Stimulated activated CD4-positive, alpha-beta T cell treated with anti-CD3 and anti-CD28 coated beads, Interleukin-12 subunit alpha, Interleukin-12 subunit beta, amount 100 ng/mL, for 24 hours (primary cell): ENCODE measurements around the gene ZSCAN5B.
"Not testable (repeated sequence)": the region's sequence is repeated elsewhere in the genome, so short reads cannot be mapped to it uniquely, and the experiment has no call there.

ENCODE experiments used
- DNase-seq, 2 experiments: peaks; one replicate each; pipeline ENCODE4 v3.0.0-alpha.2; 2020; ENCODE audit warnings: low read depth in 2 of 2

Gene ZSCAN5B

DNA sequence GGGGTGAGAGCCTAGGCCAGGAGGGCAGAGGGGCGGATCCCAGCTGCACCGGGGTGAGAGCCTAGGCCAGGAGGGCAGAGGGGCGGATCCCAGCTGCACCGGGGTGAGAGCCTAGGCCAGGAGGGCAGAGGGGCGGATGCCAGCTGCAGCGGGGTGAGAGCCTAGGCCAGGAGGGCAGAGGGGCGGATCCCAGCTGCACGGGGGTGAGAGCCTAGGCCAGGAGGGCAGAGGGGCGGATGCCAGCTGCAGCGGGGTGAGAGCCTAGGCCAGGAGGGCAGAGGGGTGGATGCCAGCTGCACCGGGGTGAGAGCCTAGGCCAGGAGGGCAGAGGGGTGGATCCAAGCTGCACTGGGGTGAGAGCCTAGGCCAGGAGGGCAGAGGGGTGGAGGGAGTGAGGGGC is 21.3 kb downstream of the ZSCAN5B start:
- not testable (repeated sequence) for DNase-seq

DNA sequence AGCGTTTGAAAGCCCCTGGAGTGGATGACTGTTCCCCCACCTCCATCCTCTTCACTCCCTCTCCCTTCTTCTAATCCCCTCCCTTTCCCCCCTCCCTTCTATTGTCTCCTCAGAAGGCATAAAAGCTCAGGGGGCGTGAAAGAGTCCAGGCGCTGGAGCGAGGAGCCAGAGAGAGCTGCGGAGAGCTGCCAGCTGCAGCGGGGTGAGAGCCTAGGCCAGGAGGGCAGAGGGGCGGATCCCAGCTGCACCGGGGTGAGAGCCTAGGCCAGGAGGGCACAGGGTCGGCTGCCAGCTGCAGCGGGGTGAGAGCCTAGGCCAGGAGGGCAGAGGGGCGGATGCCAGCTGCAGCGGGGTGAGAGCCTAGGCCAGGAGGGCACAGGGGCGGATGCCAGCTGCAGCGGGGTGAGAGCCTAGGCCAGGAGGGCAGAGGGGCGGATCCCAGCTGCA is 21.7 kb downstream of the ZSCAN5B start, which contains the start of gene GALP:
TSS of gene GALP (plus strand) at position 148 of the 447 bp plus-strand sequence. CDS start 1,101 bp downstream, outside the sequence.
- not testable (repeated sequence) for DNase-seq

DNA sequence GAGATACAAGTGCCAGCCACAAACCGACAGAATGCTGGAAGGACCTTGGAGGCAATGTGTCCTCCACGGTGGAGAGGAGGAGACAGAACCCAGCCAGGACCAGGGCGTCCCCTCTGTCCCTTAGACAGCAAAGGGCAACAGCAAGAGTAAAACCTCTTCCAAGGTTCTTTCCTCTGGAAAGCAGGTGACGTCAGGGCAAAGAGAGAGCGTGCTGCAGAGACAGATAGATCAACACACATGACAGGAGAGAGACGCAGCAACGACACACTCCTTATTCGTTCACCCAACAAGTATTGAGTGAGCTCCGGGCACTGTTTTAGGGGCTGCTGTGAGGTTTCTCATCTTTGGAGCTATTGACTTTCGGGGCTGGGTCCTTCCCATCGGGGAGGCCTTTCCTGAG is 23.0 kb downstream of the ZSCAN5B start:
- DNase-seq: no peak

DNA sequence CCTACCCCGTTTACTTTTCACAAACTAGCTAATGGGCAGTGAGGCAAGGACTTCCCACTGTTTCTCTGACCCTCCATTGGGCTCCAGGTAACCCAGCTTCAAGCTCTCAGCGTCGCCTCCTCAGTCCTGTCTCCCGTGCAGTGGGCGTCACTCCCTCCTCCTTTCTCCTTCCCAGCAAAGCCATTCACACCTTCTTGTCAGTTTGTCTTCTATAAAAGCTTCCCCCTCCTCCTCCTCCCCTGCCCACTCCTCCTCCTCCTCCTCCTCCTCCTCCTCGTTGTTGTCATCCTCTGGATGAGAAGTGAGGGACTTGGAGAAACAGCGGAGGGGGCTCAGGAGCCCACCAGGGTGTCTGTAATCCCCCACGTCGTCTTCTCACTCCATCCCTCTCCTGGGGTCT is 23.5 kb downstream of the ZSCAN5B start:
- DNase-seq: no peak

DNA sequence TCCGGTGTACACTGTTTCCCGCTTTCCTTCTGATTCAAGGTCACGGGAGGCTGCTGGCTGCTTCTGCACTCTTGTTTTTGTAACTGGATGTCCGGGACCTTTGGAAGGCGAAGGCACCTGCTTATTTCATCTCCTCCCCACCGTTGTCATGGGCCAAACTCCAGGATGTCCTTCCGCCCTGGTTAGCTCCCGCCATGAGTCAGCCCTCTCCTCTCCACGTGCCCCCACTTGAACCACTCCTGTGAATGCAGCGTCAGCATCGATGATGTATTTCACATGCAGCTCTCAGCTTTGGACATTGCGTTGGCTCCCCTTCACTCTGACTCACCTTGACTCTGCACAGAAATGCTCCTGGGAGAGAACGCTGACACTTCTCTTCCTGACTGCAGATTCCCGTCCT is 27.3 kb downstream of the ZSCAN5B start:
- DNase-seq: no peak

DNA sequence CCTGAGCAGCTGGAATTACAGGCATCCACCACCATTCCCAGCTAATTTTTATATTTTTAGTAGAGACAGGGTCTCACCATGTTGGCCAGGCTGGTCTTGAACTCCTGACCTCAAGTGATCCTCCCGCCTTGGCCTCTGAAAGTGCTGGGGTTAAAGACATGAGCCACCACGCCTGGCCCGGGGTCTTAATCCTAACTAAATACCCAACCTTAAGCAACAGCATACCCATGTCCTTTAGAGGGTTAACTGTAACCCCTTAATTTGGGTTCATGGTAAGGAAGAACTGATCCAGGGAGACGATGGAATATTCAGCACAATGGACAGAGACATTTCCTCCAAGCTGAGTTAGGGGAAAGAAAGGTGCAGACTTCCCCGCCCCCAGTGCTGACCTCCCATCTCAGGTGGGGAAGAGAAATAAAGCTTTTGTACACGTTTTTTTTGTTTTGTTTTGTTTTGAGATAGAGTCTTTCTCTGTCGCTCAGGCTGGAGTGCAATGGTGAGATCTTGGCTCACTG is 30.5 kb downstream of the ZSCAN5B start:
- no peak for DNase-seq

DNA sequence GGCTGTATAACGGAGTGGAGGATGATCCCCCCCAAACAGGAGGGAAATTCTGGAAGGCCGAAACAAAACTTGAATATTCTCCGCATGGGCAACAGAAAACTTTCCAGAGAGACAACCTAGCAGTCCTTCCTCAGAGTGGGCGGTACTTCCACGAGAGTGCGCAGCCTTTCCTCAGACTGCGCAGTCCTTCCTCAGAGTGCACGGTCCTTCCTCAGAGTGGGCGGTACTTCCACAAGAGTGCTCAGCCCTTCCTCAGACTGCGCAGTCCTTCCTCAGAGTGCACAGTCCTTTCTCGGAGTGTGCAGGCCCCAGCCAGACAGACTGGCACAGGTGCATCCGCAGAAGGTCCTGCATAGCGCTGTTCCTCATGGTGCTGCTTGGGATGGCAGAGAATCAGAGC is 34.5 kb downstream of the ZSCAN5B start:
- DNase-seq: no peak

DNA sequence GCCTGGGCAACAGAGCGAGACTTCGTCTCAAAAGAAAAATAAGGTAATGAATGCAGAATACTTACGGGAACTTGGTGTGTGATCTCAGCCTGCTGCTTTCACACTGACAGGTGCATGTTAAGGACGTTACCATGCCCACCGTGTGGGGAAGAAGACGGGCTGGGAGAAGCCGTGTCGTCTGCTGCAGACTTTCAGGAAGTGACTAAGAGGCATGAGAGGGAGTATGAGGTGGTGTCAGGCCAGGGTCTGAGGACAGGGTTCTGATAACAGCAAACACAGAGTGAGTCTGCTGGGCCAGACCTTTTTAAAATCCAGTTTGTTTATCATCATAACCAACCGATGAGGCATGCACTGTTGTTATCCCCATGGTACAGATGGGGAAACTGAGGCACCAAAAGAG is 35.3 kb downstream of the ZSCAN5B start:
- DNase-seq: no peak

DNA sequence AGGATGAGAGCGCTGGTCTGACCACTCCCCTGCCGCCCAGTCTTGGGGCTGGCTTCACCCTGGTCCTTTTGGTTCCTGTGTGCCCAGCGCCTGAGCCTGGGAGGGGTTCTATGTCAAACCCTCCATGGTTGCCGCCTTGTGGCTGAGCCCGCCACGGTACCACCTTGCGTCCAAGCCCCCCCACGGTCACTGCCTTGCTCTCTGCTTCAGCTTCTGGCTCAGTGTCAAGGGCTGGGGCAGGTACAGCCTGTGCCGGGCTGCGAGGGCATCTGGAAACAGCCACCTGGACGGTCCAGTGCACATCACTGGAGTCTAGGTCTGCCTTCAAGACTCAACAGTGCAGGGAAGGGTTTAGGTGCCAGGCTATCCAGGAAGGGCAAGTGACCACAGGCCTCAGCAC is 36.0 kb downstream of the ZSCAN5B start:
- DNase-seq: no peak

DNA sequence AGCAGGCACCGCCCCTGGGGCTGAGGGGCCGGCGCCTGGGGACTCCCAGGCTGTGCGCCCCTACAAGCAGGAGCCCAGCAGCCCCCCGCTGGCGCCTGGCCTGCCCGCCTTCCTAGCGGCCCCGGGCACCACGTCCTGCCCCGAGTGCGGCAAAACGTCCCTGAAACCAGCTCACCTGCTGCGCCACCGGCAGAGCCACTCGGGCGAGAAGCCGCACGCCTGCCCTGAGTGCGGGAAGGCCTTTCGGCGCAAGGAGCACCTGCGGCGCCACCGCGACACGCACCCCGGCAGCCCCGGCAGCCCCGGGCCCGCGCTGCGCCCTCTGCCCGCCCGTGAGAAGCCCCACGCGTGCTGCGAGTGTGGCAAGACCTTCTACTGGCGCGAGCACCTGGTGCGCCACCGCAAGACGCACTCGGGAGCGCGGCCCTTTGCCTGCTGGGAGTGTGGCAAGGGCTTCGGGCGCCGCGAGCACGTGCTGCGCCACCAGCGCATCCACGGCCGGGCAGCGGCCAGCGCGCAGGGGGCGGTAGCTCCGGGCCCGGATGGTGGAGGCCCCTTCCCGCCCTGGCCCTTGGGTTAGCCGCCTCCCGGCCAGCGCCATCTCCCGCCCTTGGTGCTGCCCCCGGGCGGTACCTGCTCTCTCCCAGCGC is 37.8 kb downstream of the ZSCAN5B start:
- no peak for DNase-seq

DNA sequence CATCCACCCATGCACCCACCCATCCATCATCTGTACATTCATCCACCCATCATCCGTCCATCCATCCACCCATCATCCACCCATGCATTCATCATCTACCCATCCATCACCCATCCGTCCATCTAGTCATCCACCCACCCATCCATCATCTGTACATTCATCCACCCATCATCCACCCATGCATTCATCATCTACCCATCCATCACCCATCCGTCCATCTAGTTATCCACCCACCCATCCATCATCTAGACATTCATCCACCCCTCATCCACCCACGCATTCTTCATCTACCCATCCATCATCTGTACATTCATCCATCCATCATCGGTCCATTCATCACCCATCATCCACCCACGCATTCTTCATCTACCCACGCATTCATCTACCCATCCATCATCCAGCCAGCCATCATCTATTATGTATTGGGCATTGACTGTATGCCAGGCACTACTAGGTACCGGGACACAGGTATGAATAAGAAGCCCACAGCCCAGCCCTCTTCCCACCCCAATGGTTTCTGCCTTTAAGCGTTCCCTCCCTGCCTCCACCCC is 38.5 kb downstream of the ZSCAN5B start:
- no peak for DNase-seq

DNA sequence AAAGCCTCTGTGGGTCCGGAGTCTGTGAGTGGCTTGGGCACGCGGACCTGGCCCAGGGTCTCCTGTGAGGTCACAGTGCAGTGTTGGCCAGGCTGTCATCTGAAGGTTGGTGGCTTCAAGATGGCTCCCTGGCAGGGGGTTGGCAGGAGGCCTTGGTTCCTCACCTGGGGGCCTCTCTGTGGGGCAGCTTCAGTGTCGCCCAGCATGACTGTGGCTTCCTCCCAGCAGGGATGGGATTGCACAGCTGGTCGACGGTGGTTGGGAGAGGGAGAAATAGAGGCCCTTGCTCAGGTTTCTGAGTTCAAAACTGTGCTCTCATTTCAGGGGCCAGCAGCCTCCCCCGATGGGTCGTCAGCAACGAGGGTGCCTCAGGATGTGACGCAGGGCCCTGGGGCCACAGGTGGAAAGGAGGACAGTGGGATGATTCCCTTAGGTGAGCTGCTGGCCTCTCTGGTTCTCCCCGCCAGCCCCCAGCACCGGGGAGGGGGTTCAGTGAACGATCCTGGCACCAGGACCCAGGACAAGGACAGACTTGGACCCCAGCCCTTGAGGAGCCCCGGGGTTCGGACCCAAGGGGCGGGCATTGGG is 39.3 kb downstream of the ZSCAN5B start:
- no peak for DNase-seq

DNA sequence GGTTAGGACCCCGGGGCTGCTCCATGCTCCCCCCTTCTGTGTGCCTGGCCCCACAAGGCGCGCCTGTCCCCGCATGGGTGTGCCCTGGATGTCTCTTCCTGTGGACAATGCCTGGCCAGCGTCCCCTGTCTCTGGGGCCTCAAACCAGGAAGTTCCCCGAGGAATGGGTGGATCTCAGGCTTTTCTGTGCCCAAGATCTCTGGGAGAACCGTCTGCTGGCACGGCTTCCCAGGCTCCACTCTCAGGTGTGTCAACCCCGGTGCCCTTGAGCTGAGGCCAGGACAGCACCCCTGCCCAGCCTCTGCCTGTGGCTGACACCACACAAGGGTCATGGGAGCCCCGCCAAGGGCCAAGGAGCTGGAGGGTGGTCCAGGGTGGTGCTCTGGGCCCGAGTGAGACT is 40.8 kb downstream of the ZSCAN5B start:
- DNase-seq: no peak

DNA sequence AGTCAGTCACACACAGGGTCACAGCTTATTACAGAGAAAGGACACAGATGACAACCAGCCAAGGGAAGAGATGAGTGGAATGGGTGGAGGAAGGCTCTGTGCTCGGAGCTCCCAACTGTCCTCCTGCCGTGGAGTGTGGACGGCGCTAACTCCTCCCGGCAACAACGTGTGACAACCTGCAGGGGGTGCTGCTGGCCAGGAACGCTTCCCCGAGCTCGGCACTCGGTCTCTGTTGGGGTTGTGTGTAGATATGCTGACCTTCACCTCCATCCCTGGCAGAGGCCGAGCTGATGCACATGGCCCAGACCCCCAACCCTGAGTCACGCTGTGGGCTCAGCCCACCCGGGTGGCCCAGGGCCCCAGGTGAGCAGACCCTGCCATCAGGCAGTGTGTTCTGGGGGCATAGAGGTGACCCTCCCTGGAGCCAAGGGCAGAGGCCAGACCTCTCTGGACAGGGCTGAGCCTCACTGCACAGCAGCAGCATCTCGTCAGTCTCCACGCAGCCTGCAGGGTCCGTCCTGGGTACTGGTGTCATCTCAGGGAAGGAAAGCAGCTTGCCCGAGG is 42.4 kb downstream of the ZSCAN5B start:
- no peak for DNase-seq

DNA sequence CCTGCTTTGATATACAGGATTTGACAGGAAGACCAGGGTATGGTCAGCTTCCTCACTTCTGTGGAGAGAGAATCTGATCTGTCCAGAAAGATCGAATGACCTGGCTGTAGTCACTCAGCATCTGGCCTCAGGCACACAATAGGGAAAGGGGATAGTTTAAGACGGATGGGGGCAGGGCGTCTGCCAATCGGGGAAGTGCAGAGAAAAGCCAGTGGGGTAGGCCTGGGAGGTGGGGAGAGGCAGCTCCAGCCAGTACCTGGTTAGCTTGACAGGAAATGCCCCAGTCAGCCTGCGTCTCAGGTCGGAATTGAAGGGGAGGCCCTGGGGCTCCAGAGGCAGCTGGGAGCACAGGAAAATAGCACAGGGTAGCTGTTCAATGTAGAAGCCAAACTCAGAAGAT is 44.1 kb downstream of the ZSCAN5B start:
- DNase-seq: no peak

DNA sequence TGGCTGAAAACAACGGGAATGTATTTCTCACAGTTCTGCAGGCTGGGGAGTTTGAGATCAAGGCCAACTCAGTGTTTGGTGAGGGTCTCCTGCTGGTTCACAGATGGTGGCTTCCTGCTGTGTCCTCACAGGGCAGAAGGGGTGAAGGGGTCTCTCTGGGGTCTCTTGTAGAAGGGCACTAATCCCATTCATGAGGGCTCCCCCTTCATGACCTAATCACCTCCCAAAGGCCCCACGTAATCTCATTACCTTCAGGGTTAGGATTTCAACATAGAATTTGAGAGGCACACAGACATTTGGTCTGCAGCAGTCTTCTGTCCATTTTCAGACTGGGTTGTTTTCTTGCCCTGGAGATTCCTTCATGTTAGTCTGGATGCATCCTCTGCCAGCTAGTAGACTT is 44.9 kb downstream of the ZSCAN5B start:
- no peak for DNase-seq

DNA sequence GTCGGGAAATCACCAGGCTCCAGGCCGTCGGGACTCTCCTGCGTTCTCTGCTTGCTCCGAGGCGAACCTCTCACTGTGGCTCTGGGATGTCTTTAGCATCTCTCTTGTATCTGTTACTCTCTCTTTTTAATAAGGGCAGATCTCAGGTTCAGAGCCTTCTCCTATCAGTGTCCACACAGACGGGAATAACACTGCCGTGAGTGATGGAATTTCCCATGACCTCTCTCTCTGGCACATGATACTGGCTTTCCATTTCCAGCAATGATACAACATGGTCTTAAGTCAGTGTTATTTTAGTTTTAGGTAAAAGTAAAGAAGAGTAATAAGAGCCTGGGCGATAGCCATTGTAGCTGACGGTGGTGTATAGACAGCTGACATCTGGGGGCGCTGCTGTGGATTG is 47.2 kb downstream of the ZSCAN5B start:
- DNase-seq: no peak

DNA sequence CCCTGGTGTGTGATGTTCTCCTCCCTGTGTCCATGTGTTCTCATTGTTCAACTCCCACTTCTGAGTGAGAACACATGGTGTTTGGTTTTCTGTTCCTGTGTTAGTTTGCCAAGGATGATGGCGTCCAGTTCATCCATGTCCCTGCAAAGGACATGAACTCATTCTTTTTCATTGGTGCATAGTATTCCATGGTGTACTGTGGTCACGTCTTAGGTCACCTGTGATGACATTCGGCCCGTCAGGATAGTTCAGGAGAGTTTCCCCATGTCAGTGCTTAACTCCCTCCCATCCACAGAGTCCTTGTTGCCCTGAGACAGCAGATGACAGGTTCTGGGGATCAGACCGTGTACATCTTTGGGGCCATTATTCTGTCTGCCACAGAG is 47.9 kb downstream of the ZSCAN5B start:
- DNase-seq: no peak

DNA sequence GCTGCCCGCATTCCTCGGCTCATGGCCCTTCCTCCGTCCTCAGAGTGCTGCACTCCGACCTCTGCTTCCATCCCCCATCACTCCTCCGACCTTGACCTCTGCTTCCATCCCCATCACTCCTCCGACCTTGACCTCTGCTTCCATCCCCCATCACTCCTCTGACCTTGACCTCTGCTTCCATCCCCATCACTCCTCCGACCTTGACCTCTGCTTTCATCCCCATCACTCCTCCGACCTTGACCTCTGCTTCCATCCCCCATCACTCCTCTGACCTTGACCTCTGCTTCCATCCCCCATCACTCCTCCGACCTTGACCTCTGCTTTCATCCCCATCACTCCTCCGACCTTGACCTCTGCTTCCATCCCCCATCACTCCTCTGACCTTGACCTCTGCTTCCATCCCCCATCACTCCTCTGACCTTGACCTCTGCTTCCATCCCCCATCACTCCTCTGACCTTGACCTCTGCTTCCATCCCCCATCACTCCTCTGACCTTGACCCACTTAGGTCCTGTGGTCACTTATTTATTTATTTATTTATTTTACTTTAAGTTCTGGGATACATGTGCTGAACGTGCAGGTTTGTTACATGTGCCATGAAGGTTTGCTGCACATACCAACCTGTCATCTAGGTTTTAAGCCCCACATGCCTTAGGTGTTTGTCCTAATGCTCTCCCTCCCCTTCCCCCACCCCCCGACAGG is 48.5 kb downstream of the ZSCAN5B start:
- not testable (repeated sequence) for DNase-seq

DNA sequence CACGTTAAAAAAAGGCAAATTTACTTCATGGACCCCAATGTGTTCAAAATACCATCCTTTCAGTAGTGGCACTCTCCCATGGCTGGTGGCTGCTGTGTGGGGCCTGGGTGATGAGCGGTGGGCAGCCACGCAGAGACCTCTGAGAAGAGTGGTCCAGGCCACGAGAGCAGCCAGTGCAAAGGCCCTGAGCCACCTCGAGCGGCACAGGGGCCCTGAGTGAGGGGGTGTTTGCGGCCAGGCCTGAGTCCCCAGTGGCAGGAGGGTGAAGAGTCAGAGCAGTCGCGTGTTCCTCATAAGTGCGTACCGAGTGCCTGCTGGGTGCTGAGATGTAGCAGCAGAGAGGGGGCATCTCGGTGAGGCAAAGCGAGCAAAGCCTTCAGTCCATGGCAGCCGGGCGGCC is 49.5 kb downstream of the ZSCAN5B start:
- DNase-seq: no peak

DNA sequence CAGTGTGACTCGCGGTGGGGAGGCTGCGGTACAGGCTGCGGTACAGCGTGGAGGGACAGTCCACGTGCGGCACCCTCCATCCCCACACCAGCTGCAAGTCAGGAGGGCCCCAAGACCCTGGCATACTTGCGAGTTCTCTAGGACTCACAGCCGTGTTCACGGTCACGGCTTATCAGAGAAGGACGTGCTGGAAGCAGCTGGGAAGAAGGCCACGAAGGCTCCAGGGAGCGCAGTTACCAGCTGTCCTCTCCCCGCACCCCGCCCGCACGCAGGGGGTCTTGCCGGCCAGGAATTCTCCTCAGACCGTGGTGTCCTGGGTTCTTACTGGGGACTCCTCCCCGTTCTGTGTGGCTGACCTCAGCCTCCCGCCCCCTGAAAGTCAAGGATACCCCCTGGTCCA is 50.3 kb downstream of the ZSCAN5B start:
- DNase-seq: no peak

DNA sequence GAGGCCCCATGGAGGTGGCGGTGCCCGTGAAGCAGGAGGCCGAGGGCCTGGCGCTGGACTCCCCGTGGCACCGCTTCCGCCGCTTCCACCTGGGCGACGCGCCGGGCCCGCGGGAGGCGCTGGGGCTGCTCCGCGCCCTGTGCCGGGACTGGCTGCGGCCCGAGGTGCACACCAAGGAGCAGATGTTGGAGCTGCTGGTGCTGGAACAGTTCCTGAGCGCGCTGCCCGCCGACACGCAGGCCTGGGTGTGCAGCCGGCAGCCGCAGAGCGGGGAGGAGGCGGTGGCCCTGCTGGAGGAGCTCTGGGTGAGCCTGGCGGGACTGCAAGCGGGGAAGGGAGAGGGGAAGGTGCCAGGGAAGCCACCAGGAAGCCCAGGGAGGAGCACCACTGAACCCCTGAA is 50.7 kb downstream of the ZSCAN5B start:
- DNase-seq: no peak
